ENCODE measurements around the gene CTBP2. TPM values are rescaled to one million over a fixed set of nuclear protein-coding genes. Genes with fewer than 3 reads are reported as not detected.

CTBP2 gene
- polyA plus RNA-seq, 4 donors = 88.3 to 90.6 (median 90.0) TPM

DNA sequence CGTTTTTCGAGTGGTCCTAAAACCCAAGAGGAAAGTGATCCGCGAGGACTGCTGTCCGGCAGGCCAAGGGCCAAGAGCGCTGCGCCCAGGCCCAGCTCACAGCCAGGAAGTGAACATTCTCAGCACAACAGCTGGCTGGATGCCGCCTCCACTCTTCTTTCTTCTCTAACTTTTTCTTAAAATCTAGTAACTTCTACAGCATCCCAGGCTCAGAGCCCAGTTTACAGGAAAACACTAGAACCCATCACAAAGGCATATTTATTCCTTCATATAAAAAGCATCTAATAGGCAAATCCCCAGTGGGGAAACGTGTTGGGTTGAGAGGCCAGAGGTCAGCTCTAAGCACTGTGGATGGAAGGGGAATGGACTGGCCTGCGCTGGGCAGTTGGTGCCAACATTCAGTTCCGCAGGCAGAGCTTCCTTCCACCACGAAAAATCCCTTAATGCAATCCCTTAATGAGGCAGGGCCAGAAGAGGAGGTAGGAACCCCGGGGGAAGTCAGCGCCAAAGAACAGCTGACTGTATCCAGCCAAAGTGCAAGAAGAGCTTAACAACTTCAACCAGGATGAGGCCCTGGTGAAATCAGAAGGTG, 143.7 kb downstream of the CTBP2 start:
- DNase-seq (ENCODE audit: low read depth in 4 of 4, low spot score in 3 of 4) = no peak

DNA sequence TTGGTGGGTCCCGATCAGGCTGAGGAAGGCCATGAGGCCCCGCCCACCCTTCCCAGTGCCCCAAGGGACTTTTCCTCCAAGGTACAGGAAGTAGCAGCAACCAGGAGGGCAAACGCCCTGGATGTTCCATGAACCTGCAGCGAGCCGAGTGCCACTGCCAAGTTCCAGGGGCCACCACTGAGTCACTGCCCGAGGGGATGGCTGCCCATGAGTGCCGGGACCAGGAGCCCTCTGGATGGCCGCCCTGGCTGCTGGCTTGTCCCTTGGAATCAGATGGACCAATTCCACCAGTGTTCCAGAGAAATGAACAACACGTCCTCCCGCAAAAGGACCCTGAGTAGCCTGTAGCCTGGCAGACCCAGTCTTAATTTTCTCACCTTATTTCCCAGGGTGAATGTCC, 144.2 kb downstream of the CTBP2 start:
- no peak for DNase-seq (ENCODE audit: low read depth in 4 of 4, low spot score in 3 of 4)

DNA sequence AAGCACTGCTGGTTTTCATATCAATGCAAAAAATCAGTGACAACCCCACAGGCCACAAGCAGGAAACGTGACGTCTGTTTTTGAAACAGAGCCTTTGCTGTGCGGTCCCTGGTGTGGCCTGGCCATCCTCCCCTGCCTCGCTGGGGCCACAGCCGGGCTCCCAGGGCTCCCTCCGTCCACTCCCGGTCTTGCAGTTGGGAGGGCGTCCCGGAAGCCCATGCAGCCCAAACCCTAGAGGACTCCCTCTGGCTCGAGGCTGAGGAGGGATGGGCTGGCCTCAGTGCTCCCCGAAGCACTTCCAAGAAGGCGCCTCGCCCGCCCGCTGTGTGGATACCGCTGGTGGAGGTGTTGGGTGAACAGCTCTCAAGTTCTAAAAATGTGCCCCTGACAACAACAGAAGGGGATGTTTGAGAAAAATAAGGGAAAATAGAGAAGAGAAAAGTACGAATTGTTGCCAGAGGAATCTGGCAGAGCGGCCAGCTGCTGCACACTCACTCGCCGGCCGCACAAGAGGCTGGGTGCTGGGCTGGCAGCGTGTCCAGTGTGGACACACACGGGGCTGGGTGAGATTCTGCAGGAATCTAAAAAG, 144.9 kb downstream of the CTBP2 start:
- no peak for DNase-seq (ENCODE audit: low read depth in 4 of 4, low spot score in 3 of 4)

DNA sequence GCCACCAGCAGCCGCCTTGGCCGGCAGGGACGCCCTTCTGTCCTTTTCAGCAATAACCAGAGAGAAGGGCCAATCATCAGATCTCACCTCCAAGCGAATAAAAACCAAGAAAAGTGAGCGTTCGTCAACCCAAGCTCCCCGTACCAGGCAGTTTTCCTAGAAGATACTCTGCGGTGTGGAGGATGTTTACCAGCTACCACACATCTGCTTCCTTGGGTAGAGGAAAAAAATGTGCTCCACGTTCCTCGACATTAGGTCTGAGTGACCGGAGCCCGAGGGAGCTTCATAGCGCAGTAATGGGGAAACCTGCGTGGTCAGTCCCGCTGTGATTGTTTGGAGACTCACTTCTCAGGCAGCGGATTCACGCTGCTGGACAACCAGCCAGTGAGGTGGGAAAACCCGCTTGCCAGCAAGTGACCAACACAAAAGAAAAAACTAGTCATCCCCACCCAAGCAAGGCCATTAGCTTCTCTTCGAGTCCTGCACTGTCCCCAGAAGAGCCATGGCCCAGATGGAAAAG, 145.5 kb downstream of the CTBP2 start:
- no peak for DNase-seq (ENCODE audit: low read depth in 4 of 4, low spot score in 3 of 4)

DNA sequence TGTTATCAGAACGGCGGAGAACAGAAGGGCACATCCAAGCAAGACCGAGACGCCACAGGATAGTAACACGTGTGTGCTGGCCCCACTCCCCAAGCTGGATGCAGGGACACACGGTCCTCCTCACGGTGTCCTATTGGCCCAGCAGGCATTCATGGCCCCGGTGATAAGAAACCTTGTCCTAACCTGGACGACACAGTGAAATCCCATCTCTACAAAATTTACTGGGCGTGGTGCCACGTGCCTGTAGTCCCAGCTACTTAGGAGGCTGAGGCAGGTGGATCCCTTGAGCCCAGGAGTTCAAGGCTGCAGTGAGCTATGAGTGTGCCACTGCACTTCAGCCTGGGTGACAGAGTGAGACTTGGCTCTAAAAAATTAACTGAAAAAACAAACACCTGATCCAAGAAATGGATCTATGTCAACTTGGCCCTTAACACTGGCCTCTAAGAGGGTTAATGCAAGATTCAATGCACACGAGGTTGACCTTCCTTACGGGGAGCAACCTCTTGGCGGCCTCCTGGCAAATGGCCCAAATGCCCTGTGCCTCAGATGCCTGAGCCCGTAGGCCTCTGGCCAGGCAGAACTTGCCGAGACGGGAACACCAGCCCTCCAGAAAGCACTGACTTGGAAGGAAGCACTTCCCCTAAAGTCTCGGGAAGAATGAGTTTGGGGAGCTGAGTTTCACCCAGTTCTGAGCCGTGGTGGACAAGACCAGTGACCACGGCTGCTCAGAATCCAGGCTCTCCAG, 146.1 kb downstream of the CTBP2 start:
- no peak for DNase-seq (ENCODE audit: low read depth in 4 of 4, low spot score in 3 of 4)

DNA sequence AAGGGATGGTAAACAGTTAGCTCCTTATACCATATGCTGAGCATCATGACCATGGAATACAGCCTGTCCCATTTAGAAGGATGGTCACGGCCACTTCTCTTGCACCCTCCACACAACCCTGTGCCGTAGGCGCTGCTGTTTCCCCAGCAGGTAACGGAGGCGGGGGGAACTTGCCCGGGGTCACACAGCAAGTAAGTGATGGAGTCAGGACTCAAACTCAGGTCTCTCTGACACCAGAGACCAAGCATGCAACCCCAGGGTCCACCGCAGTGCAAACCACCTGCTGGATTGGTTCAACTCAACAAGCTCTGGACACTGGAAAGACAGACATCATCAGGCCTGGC, 146.9 kb downstream of the CTBP2 start:
- no peak for DNase-seq (ENCODE audit: low read depth in 4 of 4, low spot score in 3 of 4)

DNA sequence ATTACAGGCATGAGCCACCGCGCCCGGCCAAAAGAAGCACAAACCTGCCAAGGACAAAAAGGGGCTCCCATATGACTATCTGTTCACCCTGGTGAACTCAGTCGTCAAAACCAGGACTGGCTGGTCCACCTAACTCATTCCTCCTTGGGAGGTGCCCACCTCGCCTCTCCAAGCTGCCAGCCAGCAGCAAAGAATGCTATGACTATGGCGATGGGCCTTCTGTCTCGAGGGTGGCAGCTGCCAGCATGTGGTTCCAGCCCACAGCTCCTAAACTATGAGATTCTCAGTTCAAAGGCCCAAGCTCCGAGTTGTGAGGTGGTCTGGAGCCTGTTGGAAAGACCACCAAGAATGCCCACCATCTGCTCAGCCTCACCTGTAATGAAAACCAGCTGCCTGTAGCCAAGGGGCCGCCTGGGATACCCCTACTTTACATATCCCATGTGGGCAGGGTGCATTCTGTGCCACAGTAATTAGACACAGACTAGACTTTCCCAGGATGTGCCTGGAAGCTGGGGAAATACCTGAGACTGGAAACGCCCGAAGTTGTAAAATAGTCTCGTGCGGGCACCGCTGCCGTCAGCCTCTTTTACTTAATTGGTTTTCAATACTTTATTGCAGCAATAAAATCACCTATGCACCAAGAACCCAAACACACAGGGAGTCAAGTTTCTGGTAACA, 147.4 kb downstream of the CTBP2 start:
- DNase-seq (ENCODE audit: low read depth in 4 of 4, low spot score in 3 of 4) = no peak

DNA sequence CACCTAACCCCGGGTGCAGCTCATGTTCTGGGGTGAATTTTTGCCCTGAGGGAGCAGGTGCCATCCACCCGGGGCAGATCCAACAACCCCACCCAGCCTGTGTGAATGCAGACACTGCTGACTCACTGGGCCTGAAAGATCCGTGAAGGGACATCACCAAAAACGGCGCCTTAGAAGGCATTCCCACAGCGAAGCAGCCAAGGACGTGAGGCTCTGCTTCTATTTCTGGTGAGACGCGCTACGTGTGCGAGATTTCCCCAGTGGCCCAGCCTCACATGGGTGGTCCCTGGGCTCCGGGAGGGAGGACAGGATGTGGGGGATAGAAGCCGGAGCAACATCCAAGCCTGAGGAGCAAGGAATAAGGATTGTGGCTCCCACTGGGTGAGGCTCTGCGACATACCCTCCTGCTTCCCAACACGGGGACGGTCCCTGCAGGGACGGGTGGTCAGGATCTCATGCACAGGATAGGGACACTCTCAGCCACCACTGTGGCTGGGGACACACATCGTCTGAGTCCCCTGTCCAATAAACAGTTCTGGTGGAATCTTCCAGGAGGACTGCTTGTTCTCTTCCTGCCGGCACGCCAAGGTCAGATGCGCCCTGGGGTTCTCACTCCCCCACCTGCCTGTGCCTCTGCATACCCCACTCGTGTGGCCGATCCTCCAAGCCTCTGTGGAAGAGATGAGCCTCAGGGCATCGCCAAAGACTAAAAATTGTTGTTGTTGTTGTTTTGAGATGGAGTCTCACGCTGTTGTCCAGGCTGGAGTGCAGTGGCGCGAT, 148.2 kb downstream of the CTBP2 start:
- no peak for DNase-seq (ENCODE audit: low read depth in 4 of 4, low spot score in 3 of 4)

DNA sequence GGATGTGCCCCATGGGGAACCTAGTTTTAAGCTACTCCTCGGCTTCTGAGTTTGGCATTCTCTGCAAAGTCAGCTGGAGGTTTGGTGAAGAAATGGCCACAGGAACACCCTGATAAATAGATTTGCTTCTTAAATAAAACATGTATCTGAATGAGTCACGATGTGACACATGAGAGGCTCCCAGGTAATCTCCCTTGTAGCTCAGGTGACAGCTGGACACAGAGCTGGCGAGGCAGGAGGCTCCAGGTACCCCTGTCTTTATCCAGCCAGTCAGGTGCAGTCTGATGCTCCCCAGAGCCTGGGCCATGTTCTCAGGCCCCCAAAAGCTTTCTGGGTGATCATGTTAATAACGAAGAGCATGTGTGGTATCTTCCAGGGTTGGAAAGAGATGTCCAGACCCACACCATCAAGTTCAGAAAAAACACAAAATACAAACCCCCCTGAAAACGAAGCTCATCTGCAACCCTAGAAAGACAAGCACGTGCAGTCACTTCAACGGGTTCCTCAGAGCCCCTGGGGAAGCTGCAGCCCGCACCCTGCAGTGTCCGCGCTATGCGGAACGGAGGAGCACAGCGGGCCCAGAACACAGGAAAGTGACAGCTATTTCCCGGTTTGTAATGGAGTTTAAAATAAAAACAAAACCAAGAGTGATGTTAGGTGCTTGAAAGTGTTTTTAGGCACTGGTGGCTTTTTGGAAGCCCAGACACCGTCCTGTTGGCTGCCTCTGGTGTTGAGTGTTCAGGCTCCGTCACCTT, 149.0 kb downstream of the CTBP2 start:
- no peak for DNase-seq (ENCODE audit: low read depth in 4 of 4, low spot score in 3 of 4)

DNA sequence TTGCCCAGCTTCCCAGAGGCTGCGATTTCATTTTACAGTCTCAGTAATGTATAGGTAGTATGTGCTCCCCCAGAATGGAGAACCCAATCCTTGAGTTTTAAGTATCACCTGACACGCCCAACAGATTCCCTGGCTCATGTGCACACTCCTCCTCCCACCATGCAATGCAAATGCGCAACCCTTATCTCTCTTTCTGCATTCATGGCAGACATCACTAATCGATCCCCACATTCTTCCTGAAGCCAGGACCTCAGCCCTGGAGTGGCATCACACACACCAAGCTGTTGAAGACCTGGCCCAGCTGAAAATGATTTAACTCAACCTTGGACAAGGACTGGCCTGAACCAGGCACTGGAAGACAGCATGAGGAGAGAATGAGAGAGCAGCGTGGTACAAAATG, 150.0 kb downstream of the CTBP2 start:
- DNase-seq (ENCODE audit: low read depth in 4 of 4, low spot score in 3 of 4) = no peak

DNA sequence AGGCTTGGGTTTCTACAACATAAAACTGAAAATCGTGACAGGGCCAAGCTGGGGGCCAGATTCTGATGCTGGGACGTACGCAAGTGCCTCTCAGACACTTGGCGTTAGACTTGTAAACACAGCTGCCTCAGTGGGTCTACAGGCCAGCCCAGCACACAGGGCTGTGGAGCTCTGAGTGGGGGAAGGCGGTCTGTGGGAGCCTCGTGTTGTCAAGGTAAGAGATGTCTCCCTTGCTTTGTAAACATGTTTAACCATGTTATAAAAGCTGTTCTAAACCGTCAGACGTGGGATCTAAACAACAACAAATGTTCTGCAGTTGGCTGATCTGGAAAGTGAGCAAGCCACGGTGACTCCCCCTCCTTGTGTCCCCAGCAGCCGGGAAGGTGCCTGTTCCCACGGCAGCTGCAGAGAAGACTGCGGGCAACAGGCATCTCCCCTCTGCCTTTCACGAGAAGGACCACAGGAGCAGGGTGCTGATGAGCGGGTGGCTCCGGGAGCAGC, 150.7 kb downstream of the CTBP2 start:
- no peak for DNase-seq (ENCODE audit: low read depth in 4 of 4, low spot score in 3 of 4)

DNA sequence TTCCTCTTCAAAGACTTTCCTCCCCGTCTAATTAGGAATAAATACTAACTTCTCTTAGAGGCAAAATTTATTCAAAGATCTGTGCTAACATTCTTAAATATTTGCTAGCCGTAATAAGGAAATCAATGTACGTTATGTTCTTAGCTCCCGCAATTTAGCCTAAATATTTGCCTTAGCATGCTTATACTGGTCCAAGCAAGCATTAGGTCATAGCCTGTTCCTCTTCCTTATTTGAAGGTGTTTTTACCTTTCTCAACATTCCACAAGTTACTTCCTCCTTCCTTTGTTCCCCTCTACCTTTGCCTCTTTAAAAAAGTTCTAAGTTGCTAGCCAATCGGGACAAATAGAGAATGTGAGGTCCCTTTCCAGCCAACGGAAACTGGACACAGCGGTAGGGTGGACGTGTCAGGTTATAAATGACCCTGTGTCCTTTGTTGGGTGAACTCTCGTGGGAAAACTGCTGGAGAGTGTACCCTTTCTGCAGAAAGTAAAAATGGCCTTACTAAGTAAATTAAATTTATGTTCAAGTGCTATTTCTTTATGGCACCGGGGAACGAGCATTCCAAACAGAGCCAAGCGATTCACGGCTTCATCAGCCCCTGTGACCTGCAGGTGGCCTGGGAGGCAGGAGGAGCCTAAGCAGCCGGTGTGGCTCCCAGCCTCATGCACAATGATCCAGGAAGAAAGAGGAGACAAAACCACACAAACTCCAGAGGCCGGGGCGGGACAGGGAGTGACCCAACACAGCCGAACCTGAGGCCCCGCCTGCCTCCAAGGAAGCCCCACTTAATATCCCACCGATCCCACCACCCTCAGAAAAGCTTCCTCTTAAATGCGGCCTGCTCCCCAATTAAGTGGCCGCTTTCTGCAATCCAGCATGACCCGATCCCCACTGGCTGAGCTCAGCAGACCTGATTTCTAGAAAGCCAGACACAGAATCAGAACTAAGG, 151.4 kb downstream of the CTBP2 start:
- DNase-seq (ENCODE audit: low read depth in 4 of 4, low spot score in 3 of 4) = no peak

DNA sequence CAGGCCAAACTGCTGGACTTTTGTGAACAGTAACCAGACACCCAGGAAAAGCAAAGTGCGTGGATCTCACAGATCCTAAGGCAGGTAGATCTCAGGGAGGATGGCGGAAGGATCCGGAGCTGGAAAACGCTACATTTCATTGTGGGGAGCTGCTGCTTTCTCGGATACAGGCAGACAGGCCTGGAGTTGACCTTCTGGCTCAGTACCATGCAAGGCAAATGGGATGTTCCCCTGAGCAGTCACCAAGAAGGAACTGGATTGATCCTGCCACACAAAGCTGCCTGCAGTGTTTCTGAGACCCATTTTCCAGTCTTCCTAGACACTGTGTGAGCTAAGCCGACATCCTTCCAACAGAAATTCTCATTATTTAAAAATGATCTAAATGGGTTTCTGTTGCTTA, 152.9 kb downstream of the CTBP2 start:
- DNase-seq (ENCODE audit: low read depth in 4 of 4, low spot score in 3 of 4) = no peak

DNA sequence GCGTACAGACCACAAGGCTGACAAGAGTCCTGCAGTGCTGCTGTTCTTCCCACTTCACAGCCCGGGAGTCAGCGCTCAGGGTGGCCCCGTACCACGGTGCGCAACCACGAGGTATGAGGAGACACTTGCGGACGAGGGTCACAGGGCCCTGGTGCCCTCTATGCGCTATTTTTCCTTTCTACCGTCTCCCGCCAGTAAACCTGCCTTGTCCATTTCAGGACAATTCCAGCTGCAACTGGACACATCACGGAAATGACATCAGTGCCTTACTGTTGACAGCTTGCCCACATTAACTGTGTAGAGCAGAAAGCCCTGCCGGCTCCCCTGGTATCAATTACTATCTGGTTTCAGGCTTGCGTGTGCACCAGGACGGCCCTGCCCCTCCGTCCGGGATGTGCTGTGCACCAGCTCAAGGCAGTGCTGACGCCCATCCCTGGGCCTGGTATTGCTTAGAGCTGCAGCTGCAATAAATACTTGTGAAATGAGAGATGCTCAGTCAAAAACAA, 153.4 kb downstream of the CTBP2 start:
- DNase-seq (ENCODE audit: low read depth in 4 of 4, low spot score in 3 of 4) = peak in 1 of 4 donors; percentile 35

DNA sequence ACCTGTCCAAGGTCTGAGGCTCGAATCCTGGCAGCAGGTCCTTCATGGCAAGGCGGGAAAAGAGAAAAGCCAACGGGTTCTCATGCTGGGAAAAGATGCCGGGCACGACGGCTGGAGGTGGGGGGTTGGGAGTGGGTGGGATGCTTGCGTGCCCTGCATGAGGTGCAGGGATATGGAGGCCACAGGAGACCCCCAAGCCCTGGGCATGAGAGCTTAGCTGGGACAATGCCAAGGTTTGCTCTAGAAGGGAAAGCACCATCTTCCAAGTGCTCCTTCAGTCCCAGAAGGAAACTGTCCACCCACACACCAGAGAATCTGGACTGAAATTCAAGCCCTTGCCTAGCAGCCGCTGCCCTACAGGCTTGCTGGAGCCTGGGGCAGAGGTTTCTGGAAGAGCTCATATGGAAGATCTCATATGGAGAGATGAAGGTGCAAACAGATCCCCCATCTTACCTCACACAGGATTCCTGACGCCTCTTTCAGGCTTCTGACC, 154.1 kb downstream of the CTBP2 start:
- no peak for DNase-seq (ENCODE audit: low read depth in 4 of 4, low spot score in 3 of 4)

DNA sequence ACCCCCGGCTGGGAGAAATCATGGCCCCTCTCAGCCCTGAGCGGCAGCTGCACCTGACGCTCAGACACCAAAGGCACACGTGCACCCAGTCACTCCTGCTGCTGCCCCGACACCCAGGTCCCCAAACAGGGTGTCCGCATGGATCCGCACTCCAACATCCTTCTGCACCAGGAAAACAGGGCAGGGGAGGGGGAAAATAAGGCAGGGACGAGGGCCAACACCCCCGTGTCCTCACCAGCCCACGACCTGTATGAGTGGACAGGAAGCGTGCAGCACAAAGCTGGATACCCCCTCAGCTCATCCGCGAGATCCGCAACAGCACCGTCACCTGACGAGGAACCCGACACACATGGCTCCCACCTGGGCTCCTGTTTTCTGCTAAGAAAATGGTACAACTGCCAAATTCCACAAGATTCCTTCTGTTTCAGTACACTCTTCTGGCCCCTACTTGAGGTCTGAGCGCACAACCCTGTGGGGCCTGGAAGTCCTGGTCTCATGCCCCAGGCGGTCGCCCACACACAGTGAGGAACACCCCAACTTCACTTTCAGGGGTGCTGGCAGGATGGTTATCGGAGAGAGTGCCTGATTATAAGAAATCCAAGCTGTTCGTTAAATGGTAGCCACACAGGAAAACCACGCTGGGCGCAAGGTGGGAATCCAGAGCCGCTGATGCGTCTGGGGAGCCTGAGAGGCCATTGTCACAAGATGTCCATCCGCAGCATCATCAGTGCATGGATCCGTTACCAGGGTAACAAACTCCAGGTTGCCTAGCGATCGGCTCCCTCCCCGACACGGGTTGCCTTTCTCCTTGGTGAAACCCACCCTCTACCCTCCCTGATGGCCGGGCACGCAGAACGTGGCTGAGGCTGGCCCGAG, 154.8 kb downstream of the CTBP2 start:
- no peak for DNase-seq (ENCODE audit: low read depth in 4 of 4, low spot score in 3 of 4)

DNA sequence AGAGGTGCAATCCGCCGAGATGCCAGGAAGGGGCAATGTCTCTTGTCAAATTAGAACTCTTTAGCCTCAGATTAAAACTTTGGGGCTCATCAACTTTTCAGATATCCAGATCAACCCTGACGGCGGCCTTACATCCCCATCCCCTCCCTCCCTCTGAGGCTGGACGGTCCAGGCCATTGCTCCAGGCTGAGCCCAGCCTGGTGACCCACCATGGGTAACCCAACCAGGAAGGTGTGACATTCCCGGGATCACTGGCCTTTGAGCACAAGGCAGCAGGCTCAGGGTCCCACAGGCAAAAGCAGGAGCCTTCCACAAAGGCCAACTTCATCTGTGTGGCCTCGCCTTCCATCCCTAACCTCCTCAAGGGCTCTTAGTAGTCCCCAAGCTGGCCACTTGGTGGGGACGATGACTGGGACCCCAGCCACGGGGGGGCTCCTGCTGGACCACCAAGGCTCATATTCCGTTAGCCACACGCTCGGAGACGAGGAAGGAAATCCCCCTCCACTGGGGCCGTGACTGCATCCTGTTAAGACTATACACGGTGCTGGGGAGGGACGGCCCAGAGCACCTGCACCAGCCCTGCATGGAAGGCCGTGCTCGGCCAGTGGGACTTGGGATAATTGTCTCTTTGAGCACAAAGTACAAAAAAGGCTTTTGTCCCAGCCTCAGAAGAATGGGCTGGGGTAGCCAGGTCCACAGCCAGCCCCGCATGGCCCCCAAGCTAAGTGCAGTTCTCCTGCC, 155.6 kb downstream of the CTBP2 start:
- DNase-seq (ENCODE audit: low read depth in 4 of 4, low spot score in 3 of 4) = no peak
